GM12875 (cell line): ENCODE data around the gene NUBP1.

Experiments used
- H3K4me3 ChIP-seq: one replicate; pipeline ENCODE4 v1.5.1; 2011; ENCODE audit warnings: low read depth, low read length, control low read depth
- TF ChIP-seq, protein P1 (sequence below): IDR thresholded peaks from 2 replicates; pipeline ENCODE4 v1.5.1; 2011; ENCODE audit warnings: low read depth, mild to moderate bottlenecking, control low read depth, inconsistent platforms, low read length, moderate library complexity, borderline replicate concordance; ENCODE audit not compliant: insufficient read depth

NUBP1 gene

GRCh38 chr16:10817963-10818941 lies 74.6 kb downstream of the NUBP1 start, which contains the start of gene TVP23A:
TVP23A (minus strand) TSS chr16:10818794; CDS start chr16:10818493, 301 bp downstream.
- H3K4me3 ChIP-seq, result no peak within 1 kb of the TSS
- TF ChIP-seq, protein P1, sequence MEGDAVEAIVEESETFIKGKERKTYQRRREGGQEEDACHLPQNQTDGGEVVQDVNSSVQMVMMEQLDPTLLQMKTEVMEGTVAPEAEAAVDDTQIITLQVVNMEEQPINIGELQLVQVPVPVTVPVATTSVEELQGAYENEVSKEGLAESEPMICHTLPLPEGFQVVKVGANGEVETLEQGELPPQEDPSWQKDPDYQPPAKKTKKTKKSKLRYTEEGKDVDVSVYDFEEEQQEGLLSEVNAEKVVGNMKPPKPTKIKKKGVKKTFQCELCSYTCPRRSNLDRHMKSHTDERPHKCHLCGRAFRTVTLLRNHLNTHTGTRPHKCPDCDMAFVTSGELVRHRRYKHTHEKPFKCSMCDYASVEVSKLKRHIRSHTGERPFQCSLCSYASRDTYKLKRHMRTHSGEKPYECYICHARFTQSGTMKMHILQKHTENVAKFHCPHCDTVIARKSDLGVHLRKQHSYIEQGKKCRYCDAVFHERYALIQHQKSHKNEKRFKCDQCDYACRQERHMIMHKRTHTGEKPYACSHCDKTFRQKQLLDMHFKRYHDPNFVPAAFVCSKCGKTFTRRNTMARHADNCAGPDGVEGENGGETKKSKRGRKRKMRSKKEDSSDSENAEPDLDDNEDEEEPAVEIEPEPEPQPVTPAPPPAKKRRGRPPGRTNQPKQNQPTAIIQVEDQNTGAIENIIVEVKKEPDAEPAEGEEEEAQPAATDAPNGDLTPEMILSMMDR, result no peak
